NCI-H446 (cell line): ENCODE measurements around the gene TCN2.
"Not testable (repeated sequence)": the region's sequence is repeated elsewhere in the genome, so short reads cannot be mapped to it uniquely, and the experiment has no call there.

Experiments
- DNase-seq, 2 experiments: peaks; one replicate each; lab custom pipeline; 2025; lab: John Stamatoyannopoulos, UW

Gene TCN2

DNA sequence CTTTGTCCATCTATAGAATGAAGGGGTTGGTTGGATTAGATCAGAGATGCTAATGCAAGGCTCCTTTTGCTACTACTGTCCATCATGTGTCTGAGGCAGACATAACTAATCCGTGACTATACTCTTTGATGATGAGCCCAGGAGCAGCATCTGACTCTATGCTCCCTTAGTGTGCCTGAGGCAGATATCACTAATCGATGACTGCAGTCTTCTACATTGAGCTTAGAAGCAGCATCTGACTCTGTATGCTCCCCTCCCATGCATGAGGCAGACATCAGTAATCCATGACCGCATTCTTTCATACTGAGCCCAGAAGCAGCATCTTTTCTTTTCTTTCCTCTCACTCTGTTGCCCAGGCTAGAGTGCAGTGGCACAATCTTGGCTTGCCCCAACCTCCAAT, 4.2 kb downstream of the TCN2 start:
- DNase-seq = no peak

DNA sequence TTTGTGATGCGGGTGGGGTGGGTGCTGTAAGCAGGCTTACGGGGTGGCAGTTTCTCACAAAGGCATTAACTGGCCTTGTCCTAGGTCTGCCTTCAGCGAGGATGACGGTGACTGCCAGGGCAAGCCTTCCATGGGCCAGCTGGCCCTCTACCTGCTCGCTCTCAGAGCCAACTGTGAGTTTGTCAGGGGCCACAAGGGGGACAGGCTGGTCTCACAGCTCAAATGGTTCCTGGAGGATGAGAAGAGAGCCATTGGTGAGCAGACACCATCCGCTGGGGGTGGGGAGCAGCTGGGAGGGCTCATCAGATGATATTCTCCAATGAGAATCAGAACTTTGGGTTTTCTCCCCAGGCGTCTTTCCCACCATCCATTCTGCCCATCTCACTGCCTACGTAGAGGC, 5.8 kb downstream of the TCN2 start:
- no peak for DNase-seq

DNA sequence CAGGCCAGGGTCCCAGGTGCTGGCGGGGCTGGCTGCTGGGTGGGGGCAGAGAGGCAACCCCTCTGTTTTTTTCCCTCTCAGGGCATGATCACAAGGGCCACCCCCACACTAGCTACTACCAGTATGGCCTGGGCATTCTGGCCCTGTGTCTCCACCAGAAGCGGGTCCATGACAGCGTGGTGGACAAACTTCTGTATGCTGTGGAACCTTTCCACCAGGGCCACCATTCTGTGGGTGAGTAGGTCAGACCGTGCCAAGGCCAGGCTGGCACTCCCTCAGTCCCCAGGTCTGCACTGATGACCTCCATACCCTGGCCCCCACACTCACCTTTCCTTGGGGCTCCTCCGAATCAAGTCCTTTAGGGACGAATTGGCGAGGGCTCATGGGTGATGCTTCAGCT, 7.3 kb downstream of the TCN2 start:
- DNase-seq = no peak

DNA sequence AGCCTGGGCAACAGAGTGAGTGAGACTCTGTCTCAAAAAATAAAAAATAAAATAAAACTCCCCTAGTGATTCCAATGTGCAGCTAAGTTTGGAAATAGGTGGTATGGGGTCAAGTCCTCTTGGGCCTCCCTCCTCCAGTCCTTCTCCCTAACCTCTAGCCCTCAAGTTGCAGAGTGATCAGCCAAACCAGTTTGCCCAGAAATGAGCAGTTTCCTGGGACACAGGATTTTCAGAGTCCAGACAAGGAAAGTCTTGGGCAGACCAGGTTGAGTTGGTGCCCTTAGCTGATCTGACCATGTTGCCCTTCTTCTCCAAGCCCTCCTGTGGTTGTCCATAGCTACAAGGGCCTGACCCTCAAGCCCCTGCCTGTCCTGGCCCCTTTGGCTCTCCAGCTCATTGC, 7.9 kb downstream of the TCN2 start:
- DNase-seq = no peak

DNA sequence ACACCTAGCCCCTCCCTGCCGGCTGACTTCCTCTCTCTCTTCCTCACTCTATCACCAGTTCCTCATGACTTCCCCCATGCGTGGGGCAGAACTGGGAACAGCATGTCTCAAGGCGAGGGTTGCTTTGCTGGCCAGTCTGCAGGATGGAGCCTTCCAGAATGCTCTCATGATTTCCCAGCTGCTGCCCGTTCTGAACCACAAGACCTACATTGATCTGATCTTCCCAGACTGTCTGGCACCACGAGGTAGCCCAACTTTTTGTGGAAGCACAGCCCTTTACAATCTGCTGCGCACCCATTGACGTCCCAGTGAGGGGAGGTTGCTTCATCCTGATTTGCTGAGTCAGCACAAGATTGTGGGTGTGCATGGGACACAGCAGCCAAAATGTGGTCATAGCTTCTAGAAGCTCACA, 8.6 kb downstream of the TCN2 start:
- no peak for DNase-seq

DNA sequence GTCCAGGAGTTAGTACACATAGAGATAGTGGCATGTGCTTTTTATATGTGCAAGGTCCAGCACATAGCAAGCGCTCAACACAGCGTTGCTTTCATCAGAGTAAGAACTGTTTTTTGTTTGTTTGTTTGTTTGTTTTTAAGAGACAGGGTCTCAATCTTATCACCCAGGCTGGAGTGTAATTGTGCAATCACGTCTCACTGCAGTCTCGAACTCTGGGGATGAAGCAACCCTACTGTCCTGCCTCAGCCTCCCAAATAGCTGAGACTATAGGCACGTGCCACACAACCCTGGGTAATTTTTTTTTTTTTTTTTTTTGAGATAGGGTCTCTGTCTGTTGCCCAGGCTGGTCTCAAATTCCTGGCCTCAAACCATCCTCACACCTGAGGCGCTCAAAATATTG, 10.8 kb downstream of the TCN2 start:
- no peak for DNase-seq

DNA sequence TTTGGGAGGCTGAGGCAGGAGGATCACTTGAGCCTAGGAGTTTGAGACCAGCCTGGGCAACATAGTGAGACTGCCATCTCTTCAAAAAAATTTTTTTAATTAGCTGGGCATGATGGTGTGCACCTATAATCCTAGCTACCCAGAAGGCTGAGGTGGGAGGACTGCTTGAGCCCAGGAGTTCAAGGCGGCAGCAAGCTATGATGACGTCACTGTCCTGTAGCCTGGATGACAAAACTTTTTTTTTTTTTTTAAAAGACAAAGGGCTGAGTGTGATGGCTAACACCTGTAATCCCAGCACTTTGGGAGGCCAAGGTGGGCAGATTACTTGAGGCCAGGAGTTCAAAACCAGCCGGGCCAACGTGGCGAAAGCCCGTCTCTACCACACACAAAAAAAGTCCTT, 12.9 kb downstream of the TCN2 start:
- not testable (repeated sequence) for DNase-seq

DNA sequence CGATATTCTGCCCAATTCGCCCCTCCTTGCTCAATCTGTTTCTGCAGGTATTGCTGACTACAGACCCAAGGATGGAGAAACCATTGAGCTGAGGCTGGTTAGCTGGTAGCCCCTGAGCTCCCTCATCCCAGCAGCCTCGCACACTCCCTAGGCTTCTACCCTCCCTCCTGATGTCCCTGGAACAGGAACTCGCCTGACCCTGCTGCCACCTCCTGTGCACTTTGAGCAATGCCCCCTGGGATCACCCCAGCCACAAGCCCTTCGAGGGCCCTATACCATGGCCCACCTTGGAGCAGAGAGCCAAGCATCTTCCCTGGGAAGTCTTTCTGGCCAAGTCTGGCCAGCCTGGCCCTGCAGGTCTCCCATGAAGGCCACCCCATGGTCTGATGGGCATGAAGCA, 19.4 kb downstream of the TCN2 start:
- DNase-seq = no peak

DNA sequence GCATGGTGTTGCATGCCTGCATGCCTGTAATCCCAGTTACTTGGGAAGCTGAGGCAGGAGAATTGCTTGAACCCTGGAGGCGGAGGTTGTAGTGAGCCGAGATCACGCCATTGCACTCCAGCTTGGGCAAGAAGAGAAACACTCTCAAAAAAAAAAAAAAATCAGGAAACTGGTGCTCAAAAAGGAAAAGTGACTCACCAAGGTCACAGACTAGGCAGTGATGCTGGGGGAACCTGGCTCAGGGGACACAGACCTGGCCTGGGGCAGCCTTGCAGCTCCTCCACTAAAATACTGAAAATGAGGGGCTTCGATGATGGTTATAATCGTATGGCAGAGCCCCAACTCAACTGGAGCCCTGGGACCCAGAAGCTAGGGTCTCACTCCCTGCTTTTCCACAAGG, 20.5 kb downstream of the TCN2 start:
- no peak for DNase-seq

DNA sequence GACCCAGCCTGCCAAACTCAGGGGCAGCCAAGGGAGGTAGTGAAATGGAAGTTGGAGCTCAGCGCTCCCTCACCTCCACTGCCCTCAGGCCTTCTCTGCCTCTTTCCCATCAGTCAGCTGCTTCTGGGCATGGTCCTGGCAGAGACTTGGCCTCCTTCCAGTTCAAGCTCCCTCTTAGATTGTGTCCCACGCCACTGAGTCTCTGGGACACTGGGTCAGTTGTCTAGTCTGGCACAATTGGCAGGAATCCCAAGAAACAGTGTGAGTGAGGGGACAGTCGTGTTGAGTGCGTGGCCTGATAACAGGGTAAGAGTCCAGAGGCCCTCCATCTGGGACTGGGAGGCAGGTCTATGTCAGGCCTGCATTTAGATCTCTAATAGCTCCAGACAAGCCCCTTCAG, 21.5 kb downstream of the TCN2 start:
- DNase-seq = peak in 1 of 2 experiments; percentile 31

DNA sequence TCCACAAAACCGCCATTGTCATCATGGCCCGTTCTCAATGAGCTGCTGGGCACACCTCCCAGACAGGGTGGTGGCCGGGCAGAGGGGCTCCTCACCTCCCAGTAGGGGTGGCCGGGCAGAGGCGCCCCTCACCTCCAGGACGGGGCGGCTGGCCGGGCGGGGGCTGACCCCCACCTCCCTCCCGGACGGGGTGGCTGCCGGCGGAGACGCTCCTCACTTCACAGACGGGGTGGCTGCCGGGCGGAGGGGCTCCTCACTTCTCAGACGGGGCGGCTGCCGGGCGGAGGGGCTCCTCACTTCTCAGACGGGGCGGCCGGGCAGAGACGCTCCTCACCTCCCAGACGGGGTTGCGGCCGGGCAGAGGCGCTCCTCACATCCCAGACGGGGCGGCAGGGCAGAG, 24.5 kb downstream of the TCN2 start:
- not testable (repeated sequence) for DNase-seq

DNA sequence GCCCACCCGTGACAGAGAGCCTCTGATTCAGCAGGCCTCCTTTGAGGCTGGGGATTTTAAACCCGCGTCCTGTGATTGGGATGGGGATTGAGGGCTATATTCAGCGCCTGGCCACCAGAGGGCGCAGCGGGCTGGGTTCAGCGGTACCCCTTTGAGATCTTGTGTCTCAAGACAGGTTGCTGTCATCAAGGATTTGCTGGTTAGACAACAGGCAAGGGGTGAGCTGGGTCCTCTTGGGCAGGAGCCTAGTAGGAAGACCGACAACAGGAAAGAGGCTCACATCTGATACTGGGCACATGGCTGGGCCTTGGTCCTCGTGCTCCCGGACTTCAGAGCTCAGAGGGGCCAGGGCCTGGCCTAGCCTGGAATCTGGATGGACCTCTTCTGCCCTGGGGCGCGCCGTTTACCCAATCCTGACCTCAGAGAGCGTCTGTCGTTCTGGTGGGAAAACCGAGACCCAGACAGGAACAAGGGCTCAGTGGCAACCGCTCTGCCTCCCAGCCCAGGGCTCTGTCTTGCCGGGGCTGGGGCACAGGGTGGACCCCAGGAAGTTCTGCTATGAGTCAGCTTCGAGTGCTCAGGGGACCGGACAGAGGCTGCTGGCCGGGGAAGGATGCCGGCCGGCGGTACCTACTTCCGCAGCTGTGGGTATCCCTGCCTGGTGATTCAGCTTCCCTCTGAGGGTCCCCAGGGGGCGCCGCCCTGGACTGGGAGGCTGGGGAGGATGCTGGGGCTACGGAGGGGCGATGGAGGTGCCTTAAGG, 27.7 kb downstream of the TCN2 start:
- DNase-seq = peak; percentile 87 to 91

DNA sequence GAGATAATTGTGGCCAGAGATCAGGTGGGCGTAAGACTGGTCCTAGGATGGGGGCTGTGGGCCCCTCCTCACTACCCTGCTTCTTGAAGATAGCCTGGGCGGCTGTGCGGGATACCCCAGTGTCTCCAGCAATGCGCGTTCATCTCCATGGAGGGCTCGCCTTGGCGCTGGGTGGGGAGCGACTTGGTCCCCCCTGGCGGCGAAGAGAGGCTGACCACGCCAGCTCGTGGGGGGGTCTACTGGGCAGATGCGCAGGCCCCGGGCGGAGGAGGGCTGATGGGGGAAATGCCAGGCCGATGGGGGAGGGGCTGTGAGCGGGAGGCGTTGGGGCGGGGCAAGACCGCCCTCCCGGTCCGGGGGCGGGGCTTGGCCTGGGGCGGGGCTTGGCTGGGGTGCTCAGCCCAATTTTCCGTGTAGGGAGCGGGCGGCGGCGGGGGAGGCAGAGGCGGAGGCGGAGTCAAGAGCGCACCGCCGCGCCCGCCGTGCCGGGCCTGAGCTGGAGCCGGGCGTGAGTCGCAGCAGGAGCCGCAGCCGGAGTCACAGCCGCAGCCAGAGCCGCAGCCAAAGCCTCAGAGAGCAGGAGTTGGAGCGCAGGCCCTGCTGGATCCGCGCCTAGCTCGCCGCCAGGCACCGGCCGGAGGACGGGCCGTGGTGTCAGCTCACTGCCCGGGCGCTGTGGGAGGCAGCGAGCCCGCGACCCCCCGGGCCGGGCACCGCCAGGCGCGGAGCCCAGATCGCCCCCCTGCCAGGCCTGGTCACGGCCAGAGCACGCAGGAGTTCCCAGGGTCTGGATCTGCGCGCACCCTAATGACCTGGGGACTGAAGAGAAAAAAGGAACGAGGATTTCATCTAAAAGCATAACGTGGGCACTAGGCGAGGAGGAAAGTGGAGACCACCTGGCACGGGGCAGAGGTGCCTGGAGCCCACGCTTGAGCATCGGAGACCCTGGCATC, 28.6 kb downstream of the TCN2 start, which contains the start of gene SLC35E4:
Gene SLC35E4 (plus strand): TSS at position 509 of the 953 bp plus-strand sequence. CDS start 670 bp downstream, outside the sequence.
- peak; percentile 67 to 93 for DNase-seq

DNA sequence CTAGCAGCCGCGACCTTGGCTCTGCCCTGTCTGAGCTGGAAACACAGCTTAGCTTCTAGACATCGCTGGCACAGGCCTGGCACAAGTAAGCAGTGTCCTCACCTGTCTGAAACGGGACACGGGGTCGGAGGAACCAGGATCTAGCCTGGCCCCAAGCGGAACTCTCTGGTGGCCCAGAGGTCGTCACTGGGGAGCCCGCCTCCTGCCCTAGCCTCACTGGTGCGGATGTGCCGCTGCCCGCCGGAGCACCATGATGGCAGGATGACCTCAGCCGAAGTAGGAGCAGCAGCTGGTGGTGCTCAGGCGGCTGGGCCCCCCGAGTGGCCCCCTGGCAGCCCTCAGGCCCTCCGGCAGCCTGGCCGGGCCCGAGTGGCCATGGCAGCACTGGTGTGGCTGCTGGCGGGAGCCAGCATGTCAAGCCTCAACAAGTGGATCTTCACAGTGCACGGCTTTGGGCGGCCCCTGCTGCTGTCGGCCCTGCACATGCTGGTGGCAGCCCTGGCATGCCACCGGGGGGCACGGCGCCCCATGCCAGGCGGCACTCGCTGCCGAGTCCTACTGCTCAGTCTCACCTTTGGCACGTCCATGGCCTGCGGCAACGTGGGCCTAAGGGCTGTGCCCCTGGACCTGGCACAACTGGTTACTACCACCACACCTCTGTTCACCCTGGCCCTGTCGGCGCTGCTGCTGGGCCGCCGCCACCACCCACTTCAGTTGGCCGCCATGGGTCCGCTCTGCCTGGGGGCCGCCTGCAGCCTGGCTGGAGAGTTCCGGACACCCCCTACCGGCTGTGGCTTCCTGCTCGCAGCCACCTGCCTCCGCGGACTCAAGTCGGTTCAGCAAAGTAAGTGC, 29.5 kb downstream of the TCN2 start:
- DNase-seq = peak in 1 of 2 experiments; percentile 35

DNA sequence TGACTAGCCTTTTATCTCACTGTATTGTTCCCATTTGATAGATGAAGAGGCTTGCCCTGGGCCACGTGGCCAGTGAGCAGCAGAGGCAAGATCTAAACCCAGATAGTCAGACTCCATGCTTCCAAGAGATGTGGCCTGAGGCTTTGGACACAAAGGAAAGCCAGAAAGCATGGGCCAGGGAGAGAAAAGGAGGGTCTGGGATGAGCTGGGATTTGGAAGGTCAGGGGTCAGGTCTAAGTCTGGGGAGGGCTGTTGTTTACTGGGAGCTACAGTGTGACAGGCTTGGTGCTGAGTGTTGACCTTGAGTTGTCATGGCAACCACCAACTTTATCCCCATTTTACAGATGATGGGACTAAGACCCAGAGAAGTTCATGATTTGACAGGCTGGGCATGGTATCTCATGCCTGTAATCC, 30.7 kb downstream of the TCN2 start:
- no peak for DNase-seq

DNA sequence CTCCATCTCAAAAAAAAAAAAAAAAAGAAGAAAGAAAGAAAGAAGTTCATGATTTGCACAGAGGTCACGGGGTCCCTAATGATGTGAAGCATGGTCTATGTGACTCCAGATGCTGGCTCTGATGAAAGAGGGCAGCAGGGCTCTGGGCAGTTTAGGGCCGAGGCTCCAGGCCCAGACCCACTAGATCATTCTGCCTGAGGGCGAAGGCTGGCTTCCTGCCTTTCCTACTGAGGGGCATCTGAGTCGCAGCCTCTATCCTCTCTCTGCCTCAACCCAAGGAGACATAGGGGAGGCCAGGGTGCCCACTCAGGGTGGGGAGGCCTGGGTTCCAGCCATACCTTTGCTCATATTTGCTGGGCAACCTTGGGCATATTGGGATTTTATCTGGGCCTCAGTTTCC, 33.4 kb downstream of the TCN2 start:
- no peak for DNase-seq

DNA sequence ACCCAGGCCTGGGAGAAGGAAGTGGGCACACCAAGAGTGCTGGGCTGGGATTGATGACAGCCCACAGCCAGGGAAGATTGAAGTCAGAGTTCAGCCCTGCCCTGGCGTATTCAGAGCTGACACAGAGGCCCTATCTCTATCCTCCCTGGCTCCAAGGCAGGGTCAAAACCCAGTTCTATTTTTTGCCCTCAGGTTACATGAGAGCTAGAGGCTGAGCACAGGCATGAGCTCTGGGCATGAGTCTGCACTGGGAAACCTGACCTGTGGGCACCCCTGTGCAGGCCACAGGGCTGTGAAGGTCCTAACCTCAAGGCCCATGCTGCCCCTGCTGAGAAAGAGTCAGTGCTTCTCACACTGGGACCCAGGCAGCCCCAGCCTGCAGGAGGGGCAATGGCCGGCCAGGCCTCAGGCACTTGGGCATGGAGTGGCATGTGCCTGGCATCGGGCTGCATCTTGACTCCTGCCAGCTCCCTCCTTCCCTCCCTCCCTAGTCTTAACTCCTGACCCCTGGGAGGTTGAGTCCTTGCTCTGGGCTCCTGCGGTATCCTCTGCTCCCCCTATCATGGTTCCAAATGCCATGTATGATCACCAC, 34.0 kb downstream of the TCN2 start:
- DNase-seq = no peak

DNA sequence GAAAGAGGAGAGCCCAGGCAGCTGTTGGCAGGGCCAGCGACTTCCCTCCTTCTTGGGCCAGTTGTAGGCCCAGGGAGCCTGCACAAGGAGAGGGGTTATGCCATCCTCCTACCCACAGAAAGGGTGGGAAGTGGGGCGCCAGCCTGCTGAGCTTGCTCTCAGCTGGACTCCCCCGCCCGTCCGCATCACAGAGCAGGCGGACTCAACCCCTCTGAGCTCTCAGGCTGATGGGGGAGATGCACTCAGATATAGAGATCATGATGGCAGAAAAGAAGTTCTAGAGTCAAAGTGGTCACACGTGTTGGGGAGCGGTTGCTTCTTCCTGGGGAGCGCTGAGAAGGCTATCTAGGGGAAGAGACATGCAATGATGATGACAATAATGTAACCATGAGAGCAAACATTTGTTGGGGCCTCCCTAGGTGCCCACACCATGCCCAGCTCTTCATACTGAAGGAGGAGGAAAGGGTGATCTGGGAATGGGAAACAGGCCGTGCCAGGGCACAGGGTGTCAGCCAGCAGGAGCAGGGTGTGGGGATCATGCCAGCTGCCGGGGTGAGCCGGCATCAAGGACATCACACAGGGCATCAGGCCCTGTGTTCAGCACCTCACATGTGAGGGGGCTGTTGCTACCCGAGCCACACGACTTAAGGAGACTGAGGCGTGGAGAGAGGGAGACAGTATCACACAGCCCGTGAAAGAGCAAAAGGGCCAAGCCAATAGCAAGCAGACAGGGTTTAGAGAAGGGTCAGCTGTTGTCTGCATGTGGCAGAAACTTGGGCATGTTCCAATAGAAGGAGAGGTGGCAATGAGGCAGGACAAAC, 36.3 kb downstream of the TCN2 start:
- DNase-seq = no peak

DNA sequence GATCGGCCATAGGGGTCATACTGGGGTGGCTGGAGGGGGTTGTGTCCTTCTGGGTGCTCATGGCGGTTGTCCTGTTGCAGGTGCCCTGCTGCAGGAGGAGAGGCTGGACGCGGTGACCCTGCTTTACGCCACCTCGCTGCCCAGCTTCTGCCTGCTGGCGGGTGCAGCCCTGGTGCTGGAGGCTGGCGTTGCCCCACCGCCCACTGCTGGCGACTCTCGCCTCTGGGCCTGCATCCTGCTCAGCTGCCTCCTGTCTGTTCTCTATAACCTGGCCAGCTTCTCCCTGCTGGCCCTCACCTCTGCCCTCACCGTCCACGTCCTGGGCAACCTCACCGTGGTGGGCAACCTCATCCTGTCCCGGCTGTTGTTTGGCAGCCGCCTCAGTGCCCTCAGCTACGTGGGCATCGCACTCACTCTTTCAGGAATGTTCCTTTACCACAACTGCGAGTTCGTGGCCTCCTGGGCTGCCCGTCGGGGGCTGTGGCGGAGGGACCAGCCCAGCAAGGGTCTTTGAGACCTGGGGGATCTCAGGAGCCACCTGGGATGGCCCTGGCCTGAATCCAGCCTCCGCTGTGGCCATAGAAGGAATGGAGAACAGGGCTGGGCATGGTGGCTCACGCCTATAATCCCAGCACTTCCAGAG, 39.7 kb downstream of the TCN2 start:
- DNase-seq = no peak

DNA sequence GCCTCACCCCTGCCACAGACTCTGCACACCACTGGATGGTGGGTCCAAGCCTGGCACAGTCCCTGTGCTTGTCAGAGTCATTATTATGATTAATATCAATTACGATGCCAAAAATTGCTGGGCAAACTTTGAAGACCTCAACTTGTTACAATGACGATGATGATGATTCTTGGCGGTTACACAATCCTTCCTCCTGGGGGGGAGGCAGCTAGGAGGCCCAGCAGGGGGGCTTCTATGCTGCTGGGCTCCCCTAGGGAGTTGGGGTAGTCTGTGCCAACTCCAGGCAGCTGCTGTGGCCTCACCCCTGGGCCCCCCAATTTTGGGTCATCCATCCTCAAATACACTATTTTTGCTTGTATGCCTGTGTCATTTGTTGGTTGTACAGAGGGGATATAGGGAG, 40.6 kb downstream of the TCN2 start:
- DNase-seq = peak in 1 of 2 experiments; percentile 21
